ENCODE results near the gene TMEM237. TPM values are rescaled to one million over a fixed set of nuclear protein-coding genes. Genes with fewer than 3 reads are reported as not detected.

Gene TMEM237
- total RNA-seq, 2 experiments from 2014 or later, result 26.8 to 29.2 TPM

- H3K4me3 ChIP-seq (ENCODE audit: low read depth, low read length, poor library complexity, severe bottlenecking), result no peak overlapping the region
- CTCF ChIA-PET (ENCODE audit: unreplicated experiment), result no interaction called here
- BruUV-seq (replicated peaks), result no TSS peak
- no peaks in the 10 kb centered on the region for H3K4me1 ChIP-seq (ENCODE audit: insufficient read depth, low read length, poor library complexity, severe bottlenecking)
- H3K27ac ChIP-seq (ENCODE audit: low read depth, low read length, poor library complexity, severe bottlenecking), result no peak overlapping the region
- TF ChIP-seq EZH2phosphoT487 (IDR thresholded peaks at IDR 0.05; ENCODE audit: borderline replicate concordance, low read depth, low read length) (no peak), CTCF (conservative IDR thresholded peaks at IDR 0.05; ENCODE audit: low read length) (no peak)
- no peaks in the 10 kb centered on the region for H3K79me2 ChIP-seq (ENCODE audit: insufficient read depth, low read depth, low read length)
- H3K9me3 ChIP-seq (ENCODE audit: low read length), result no peaks in the 10 kb centered on the region
- H3K36me3 ChIP-seq (ENCODE audit: insufficient read depth, low read length), result peaks cover 94% of the 10 kb centered on the region
- DNase-seq (ENCODE audit: low spot score), result no peak
- H4K20me1 ChIP-seq (ENCODE audit: insufficient read depth, low read length), result 0 out of 2 replicates have a peak, but pooled peaks cover 3% of the 10 kb centered on the region
- POLR2A ChIA-PET, result interaction anchor here (0.5 to 2.0 kb wide), 2 partner anchors 9 to 619 kb away, joined by 4 to 6 read pairs; no protein-coding TSS in a partner anchor
- no peak overlapping the region for H2AFZ ChIP-seq (ENCODE audit: low read length)
- intact Hi-C loops (cut with micrococcal nuclease; ENCODE audit: unreplicated experiment), result no loop called here
- H3K4me2 ChIP-seq (ENCODE audit: low read length), result no peak overlapping the region
- H3K9me2 ChIP-seq (ENCODE audit: insufficient read depth, low read length), result no peaks in the 10 kb centered on the region
Measured at GRCh38 chr2:201631041-201631440, 12.3 kb downstream of the TMEM237 start.

GRCh38 chr2:201630577-201630976 is 12.7 kb downstream of the TMEM237 start:
- POLR2A ChIA-PET, result interaction anchor here (0.5 to 2.0 kb wide), 2 partner anchors 10 to 620 kb away, joined by 4 to 6 read pairs; no protein-coding TSS in a partner anchor

More at GRCh38 chr2:201630577-201630976, 12.7 kb downstream of the TMEM237 start:
- no peaks in the 10 kb centered on the region for H3K9me3 ChIP-seq (ENCODE audit: low read length)
- H3K36me3 ChIP-seq (ENCODE audit: insufficient read depth, low read length), result peaks cover 94% of the 10 kb centered on the region
- intact Hi-C loops (cut with micrococcal nuclease; ENCODE audit: unreplicated experiment), result no loop called here
- 0 out of 2 replicates have a peak, but pooled peaks cover 3% of the 10 kb centered on the region for H4K20me1 ChIP-seq (ENCODE audit: insufficient read depth, low read length)
- no peaks in the 10 kb centered on the region for H3K9me2 ChIP-seq (ENCODE audit: insufficient read depth, low read length)
- H3K4me3 ChIP-seq (ENCODE audit: low read depth, low read length, poor library complexity, severe bottlenecking), result no peak overlapping the region
- no peak for DNase-seq (ENCODE audit: low spot score)
- H3K4me1 ChIP-seq (ENCODE audit: insufficient read depth, low read length, poor library complexity, severe bottlenecking), result no peaks in the 10 kb centered on the region
- CTCF ChIA-PET (ENCODE audit: unreplicated experiment), result no interaction called here
- no peak overlapping the region for H3K4me2 ChIP-seq (ENCODE audit: low read length)
- TF ChIP-seq EZH2phosphoT487 (IDR thresholded peaks at IDR 0.05; ENCODE audit: borderline replicate concordance, low read depth, low read length) (no peak), CTCF (conservative IDR thresholded peaks at IDR 0.05; ENCODE audit: low read length) (no peak)
- no peaks in the 10 kb centered on the region for H3K79me2 ChIP-seq (ENCODE audit: insufficient read depth, low read depth, low read length)
- H3K27ac ChIP-seq (ENCODE audit: low read depth, low read length, poor library complexity, severe bottlenecking), result no peak overlapping the region
- no TSS peak for BruUV-seq (replicated peaks)
- H2AFZ ChIP-seq (ENCODE audit: low read length), result no peak overlapping the region
